Tibial nerve (tissue), 4 donors: ENCODE measurements around the gene RTF1. TPM values are rescaled to one million over a fixed set of nuclear protein-coding genes. Genes with fewer than 3 reads are reported as not detected.

Source experiments
- DNase-seq, 2 donors: peaks; one replicate each; pipeline ENCODE4 v3.0.0-alpha.2; 2019; ENCODE audit warnings: low spot score in 2 of 2
- H3K27ac ChIP-seq, 4 donors: fragments of 200-600 bp; sonication (generic) in 3 of 4; one replicate each; pipeline ENCODE4 v1.5.1; 2017 to 2019; ENCODE audit warnings: mild to moderate bottlenecking in 1 of 4
- H3K27me3 ChIP-seq, 2 donors: fragments of 200-600 bp; sonication (generic) in 1 of 2; one replicate each; pipeline versions ENCODE4 v1.5.1 to v1.6.0; 2017 to 2019
- H3K36me3 ChIP-seq, 3 donors: fragments of 200-600 bp; sonication (generic); one replicate each; pipeline ENCODE4 v1.5.1; 2018 to 2019
- H3K4me1 ChIP-seq, 4 donors: fragments of 200-600 bp; sonication (generic) in 3 of 4; one replicate each; pipeline ENCODE4 v1.5.1; 2017 to 2019
- H3K4me3 ChIP-seq, 4 donors: fragments of 200-600 bp; sonication (generic) in 3 of 4; one replicate each; pipeline ENCODE4 v1.5.1; 2017 to 2019; ENCODE audit warnings: mild to moderate bottlenecking in 1 of 4, moderate library complexity in 1 of 4
- H3K9me3 ChIP-seq, 4 donors: fragments of 200-600 bp; sonication (generic) in 3 of 4; one replicate each; pipeline ENCODE4 v1.5.1; 2017 to 2019
- EP300 ChIP-seq, 2 donors: sonication (generic); formaldehyde crosslinking; IDR thresholded peaks; one replicate each; pipeline ENCODE4 v1.6.1; 2017; ENCODE audit warnings: antibody characterized with exemption in 2 of 2, mild to moderate bottlenecking in 1 of 2
- POLR2A ChIP-seq, 2 donors: fragments of 450-650 bp; IDR thresholded peaks; one replicate each; pipeline ENCODE4 v1.6.1; 2017; ENCODE audit warnings: antibody characterized with exemption in 2 of 2, mild to moderate bottlenecking in 2 of 2, moderate library complexity in 2 of 2
- WGBS, 2 donors: methylation state at CpG; one replicate each; pipeline ENCODE4 v1.1.5; 2018; 5-methylcytosine and 5-hydroxymethylcytosine counted together
- total RNA-seq, 4 donors: library from RNA; depleted of rRNA; stranded (reverse); fragments of >200 nt; gene quantifications; one replicate each; pipeline ENCODE4 v1.1.0, GENCODE V29; 2016
- TF ChIP-seq, protein P1 (sequence below), 5 experiments: fragments of 200-600 bp in 3 of 5; fragments of 450-650 bp in 2 of 5; sonication (generic) in 3 of 5; IDR thresholded peaks; one replicate each; pipeline ENCODE4 v1.5.1; 2016 to 2019; ENCODE audit warnings: antibody characterized with exemption in 5 of 5, mild to moderate bottlenecking in 3 of 5, moderate library complexity in 2 of 5

Gene RTF1
- total RNA-seq, 4 donors from 2014 or later: 22.2 to 72.6 (median 29.0) TPM

DNA sequence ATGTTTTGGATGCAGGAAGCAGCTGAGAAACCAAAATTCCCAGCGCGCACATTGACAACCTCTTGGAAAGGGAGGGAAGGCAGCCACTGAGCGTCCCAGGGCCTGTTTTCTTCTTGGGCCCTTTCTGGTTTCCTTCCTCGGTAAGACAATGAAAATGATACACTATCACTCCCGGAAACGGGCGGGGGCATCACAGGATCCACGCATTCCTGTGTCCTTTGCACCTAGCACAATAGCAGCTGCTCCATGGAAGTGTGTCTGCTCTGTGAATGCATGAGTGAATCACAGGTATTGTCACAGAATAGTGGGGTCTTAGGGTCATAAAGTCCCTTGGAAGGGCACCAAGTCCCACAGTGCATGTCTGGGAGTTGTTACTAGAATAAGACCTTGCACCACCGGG, 70.5 kb downstream of the RTF1 start:
- whole genome bisulfite sequencing, 2 donors: 77 to 80% methylated on average over 9 of the region's 9 CpGs
- Histone ChIP-seq H3K27ac (no peak overlapping the region), H3K9me3 (no peaks in the 10 kb centered on the region), H3K36me3 (peaks cover 0 to 15% (median 0%) of the 10 kb centered on the region in 3 donors), H3K27me3 (peaks cover 0 to 43% of the 10 kb centered on the region in 2 donors), H3K4me3 (no peak overlapping the region), H3K4me1 (peaks cover 0 to 2% (median 2%) of the 10 kb centered on the region in 4 donors)
- DNase-seq: no peak
- TF ChIP-seq EP300 (IDR thresholded peaks at IDR 0.05): no peak
- TF ChIP-seq, protein P1, sequence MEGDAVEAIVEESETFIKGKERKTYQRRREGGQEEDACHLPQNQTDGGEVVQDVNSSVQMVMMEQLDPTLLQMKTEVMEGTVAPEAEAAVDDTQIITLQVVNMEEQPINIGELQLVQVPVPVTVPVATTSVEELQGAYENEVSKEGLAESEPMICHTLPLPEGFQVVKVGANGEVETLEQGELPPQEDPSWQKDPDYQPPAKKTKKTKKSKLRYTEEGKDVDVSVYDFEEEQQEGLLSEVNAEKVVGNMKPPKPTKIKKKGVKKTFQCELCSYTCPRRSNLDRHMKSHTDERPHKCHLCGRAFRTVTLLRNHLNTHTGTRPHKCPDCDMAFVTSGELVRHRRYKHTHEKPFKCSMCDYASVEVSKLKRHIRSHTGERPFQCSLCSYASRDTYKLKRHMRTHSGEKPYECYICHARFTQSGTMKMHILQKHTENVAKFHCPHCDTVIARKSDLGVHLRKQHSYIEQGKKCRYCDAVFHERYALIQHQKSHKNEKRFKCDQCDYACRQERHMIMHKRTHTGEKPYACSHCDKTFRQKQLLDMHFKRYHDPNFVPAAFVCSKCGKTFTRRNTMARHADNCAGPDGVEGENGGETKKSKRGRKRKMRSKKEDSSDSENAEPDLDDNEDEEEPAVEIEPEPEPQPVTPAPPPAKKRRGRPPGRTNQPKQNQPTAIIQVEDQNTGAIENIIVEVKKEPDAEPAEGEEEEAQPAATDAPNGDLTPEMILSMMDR (IDR thresholded peaks at IDR 0.05): no peak
- TF ChIP-seq POLR2A (IDR thresholded peaks at IDR 0.05): no peak

DNA sequence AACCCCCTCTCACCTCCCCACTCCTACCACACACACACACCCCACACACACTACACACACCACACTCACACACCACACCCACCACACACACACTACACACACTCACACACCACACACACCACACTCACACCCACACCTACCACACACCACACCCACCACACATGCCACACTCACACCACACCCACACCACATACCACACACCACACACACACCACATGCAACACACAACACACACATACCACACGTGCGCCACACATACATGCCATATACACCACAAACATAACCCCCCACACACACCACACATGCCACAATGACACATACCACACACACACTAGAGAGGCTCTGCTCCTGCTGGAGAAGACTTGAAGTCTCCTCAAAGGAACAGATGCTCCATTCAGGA, 70.9 kb downstream of the RTF1 start:
- no peak for DNase-seq
- H3K9me3 ChIP-seq: no peaks in the 10 kb centered on the region

DNA sequence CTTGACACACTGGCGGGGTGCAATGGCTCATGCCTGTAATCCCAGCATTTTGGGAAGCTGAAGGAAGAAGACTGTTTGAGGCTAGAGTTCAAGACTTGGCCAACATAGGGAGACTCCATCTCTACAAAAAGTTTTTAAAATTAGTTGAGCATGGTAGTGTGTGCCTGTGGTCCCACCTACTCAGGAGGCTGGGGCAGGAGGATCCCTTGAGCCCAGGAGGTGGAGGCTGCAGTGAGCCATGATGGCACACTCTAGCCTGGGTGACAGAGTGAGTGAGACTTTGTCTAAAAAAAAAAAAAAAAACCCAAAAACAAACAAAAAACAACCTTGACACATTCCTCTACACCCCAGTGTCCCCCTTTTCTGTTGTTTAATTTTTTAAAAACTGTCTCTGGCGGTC, 72.7 kb downstream of the RTF1 start:
- Histone ChIP-seq H3K4me1 (peaks cover 0 to 20% (median 18%) of the 10 kb centered on the region in 4 donors), H3K27ac (no peak overlapping the region), H3K27me3 (peaks cover 3 to 60% of the 10 kb centered on the region in 2 donors), H3K4me3 (no peak overlapping the region), H3K36me3 (no peaks in the 10 kb centered on the region), H3K9me3 (no peaks in the 10 kb centered on the region)
- 100% methylated on average over 2 of the region's 2 CpGs for WGBS, 2 donors
- no peak for DNase-seq
- TF ChIP-seq EP300 (IDR thresholded peaks at IDR 0.05): no peak
- TF ChIP-seq, protein P1 (IDR thresholded peaks at IDR 0.05): no peak
- TF ChIP-seq POLR2A (IDR thresholded peaks at IDR 0.05): no peak

More for the DNA sequence above, 70.9 kb downstream of the RTF1 start:
- 89 to 94% methylated on average over 2 of the region's 2 CpGs for WGBS, 2 donors
- H3K36me3 ChIP-seq: peaks cover 0 to 11% (median 0%) of the 10 kb centered on the region in 3 donors
- H3K27ac ChIP-seq: no peak overlapping the region
- no peak overlapping the region for H3K4me3 ChIP-seq
- peaks cover 0 to 47% of the 10 kb centered on the region in 2 donors for H3K27me3 ChIP-seq
- TF ChIP-seq, protein P1 (IDR thresholded peaks at IDR 0.05): no peak
- TF ChIP-seq EP300 (IDR thresholded peaks at IDR 0.05) (no peak), POLR2A (IDR thresholded peaks at IDR 0.05) (no peak)
- peaks cover 0 to 6% (median 5%) of the 10 kb centered on the region in 4 donors for H3K4me1 ChIP-seq

DNA sequence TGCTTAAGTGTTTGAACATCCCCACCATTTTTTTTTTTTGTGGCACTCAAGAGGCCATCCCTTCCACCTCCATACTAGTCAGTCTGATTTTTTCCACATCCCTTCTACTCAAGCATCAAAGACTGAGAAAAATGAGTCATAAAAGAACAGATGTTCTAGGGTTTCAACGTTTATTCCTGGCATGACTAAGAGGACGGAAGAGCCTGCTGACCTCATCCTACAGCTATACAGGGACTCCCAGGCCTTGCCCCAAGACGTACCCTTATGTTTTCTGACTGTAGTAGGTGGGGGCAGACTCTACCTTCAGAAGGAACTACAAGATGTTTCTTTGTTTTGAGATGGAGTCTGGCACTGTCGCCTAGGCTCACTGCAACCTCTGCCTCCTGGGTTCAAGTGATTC, 73.5 kb downstream of the RTF1 start:
- no peak for TF ChIP-seq EP300 (IDR thresholded peaks at IDR 0.05)
- TF ChIP-seq POLR2A (IDR thresholded peaks at IDR 0.05): no peak
- TF ChIP-seq, protein P1 (IDR thresholded peaks at IDR 0.05): no peak
- Histone ChIP-seq H3K27ac (no peak overlapping the region), H3K36me3 (no peaks in the 10 kb centered on the region), H3K4me1 (peaks cover 0 to 27% (median 25%) of the 10 kb centered on the region in 4 donors), H3K27me3 (peaks cover 3 to 67% of the 10 kb centered on the region in 2 donors), H3K4me3 (no peak overlapping the region), H3K9me3 (no peaks in the 10 kb centered on the region)
- DNase-seq: no peak
- WGBS, 2 donors: 55 to 62% methylated on average over 4 of the region's 4 CpGs

DNA sequence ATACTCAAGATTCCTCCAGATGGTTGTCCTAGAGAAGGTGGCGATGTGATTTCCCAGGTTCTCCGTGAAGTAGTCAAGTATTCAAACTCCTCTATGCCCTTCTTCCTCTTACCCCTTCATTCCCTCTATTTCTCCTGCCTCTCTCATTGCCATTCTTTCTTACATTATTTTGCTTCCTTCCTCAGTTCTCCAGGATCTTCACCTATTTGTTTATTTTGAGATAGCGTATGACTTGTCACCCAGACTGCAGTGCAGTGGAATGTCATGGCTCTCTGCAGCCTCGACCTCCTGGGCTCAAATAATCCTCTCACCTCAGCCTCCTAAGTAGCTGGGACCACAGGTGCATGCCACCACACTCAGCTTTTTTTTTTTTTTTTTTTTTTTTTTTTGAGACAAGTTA, 75.0 kb downstream of the RTF1 start:
- Histone ChIP-seq H3K27ac (no peak overlapping the region), H3K36me3 (no peaks in the 10 kb centered on the region), H3K27me3 (peaks cover 3 to 81% of the 10 kb centered on the region in 2 donors), H3K9me3 (no peaks in the 10 kb centered on the region), H3K4me3 (no peak overlapping the region), H3K4me1 (peaks cover 0 to 35% (median 29%) of the 10 kb centered on the region in 4 donors)
- TF ChIP-seq POLR2A (IDR thresholded peaks at IDR 0.05) (no peak), EP300 (IDR thresholded peaks at IDR 0.05) (no peak)
- TF ChIP-seq, protein P1 (IDR thresholded peaks at IDR 0.05): no peak
- 90 to 94% methylated on average over 4 of the region's 4 CpGs for WGBS, 2 donors
- no peak for DNase-seq
